Activated CD8-positive, alpha-beta memory T cell treated with anti-CD3 and anti-CD28 coated beads for 1 hour (primary cell): ENCODE measurements around the gene CTTNBP2.
"Not testable (repeated sequence)": the region's sequence is repeated elsewhere in the genome, so short reads cannot be mapped to it uniquely, and the experiment has no call there.

Source experiments
- DNase-seq, 2 donors: peaks; one replicate each; pipeline ENCODE4 v3.0.0-alpha.2; 2020; ENCODE audit warnings: low read depth in 1 of 2; ENCODE audit errors: extremely low read depth in 1 of 2

CTTNBP2 gene

GRCh38 chr7:117756586-117757085 lies 116.6 kb downstream of the CTTNBP2 start:
- DNase-seq = no peak

GRCh38 chr7:117755136-117755535 lies 118.1 kb downstream of the CTTNBP2 start:
- DNase-seq = no peak

- DNase-seq = no peak
Measured at GRCh38 chr7:117751775-117752174, 121.5 kb downstream of the CTTNBP2 start.

GRCh38 chr7:117750612-117751563 lies 122.4 kb downstream of the CTTNBP2 start:
- no peak for DNase-seq

- no peak for DNase-seq
Measured at GRCh38 chr7:117741962-117742361, 131.3 kb downstream of the CTTNBP2 start.

- DNase-seq = no peak
Measured at GRCh38 chr7:117739085-117739484, 134.2 kb downstream of the CTTNBP2 start.

GRCh38 chr7:117737926-117738325 lies 135.3 kb downstream of the CTTNBP2 start:
- no peak for DNase-seq

GRCh38 chr7:117731455-117731854 lies 141.8 kb downstream of the CTTNBP2 start:
- no peak for DNase-seq

- no peak for DNase-seq
Measured at GRCh38 chr7:117730390-117730789, 142.9 kb downstream of the CTTNBP2 start.

GRCh38 chr7:117728890-117729624 lies 144.2 kb downstream of the CTTNBP2 start:
- DNase-seq = no peak

- no peak for DNase-seq
Measured at GRCh38 chr7:117724898-117725297, 148.3 kb downstream of the CTTNBP2 start.

- no peak for DNase-seq
Measured at GRCh38 chr7:117719377-117719776, 153.9 kb downstream of the CTTNBP2 start.

GRCh38 chr7:117718116-117718835 lies 155.0 kb downstream of the CTTNBP2 start:
- DNase-seq = no peak

- no peak for DNase-seq
Measured at GRCh38 chr7:117717357-117717756, 155.9 kb downstream of the CTTNBP2 start.

- DNase-seq = no peak
Measured at GRCh38 chr7:117716707-117717299, 156.4 kb downstream of the CTTNBP2 start.

- DNase-seq = no peak
Measured at GRCh38 chr7:117715784-117716445, 157.3 kb downstream of the CTTNBP2 start.

GRCh38 chr7:117711556-117711955 lies 161.7 kb downstream of the CTTNBP2 start:
- DNase-seq = no peak

- not testable (repeated sequence) for DNase-seq
Measured at GRCh38 chr7:117708173-117708572, 165.1 kb downstream of the CTTNBP2 start.

GRCh38 chr7:117707080-117707479 lies 166.2 kb downstream of the CTTNBP2 start:
- DNase-seq = no peak

- no peak for DNase-seq
Measured at GRCh38 chr7:117706210-117706609, 167.0 kb downstream of the CTTNBP2 start.
